ENCODE measurements around the gene MSH3.

- TF ChIP-seq POLR2A (IDR thresholded peaks at IDR 0.05) (no peak), CTCF (IDR thresholded peaks at IDR 0.05) (no peak)
Observed at GRCh38 chr5:80740999-80741398, 86.5 kb downstream of the MSH3 start.

Measured in testis (tissue), 2 donors.